ENCODE measurements around the gene LMF1. TPM values are rescaled to one million over a fixed set of nuclear protein-coding genes. Genes with fewer than 3 reads are reported as not detected.
"Not testable (repeated sequence)": the region's sequence is repeated elsewhere in the genome, so short reads cannot be mapped to it uniquely, and the experiment has no call there.

The LMF1 gene
- total RNA-seq, 2 experiments from 2014 or later: 11.4 to 29.6 TPM

DNA sequence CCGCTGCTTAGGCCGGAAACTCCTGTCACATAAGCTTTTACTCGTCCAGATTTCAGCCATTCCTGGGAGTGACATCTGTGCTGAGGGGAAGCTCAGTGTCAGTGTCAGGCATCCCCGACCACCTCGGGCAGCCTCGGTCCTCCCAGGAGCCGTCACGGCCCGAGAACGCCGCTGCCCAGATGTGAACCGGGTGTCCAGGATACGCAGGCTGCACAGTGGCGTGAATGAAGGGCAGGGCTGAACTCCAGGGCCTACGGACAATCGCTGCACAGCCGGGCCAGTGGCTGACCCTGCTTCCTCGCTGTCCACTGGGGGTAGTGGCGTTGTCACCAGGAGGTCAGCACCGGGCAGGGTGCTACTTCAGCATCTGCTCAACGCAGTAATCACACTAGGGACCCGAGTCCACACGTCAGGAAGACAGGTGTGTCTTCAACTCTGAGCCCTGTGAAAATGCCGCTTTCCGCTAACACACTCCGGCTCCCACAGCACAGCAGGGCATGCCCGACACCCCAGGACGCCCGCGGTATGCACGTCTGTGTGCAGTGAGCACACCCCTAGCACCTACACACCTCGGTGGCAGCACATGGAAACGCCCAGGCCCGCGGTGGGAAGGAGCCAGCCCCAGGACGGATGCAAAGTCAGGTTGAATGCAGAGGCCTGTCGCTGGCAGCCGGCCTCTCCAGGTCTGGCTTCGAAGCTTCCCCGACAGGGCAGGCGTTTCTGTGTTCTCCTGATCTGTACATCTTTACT is 3.1 kb downstream of the LMF1 start:
- ATAC-seq (no peak), DNase-seq (no peak)
- H3K27ac Mint-ChIP-seq: no peak overlapping the region
- peaks cover 6% of the 10 kb centered on the region for H3K27me3 Mint-ChIP-seq
- H3K4me3 Mint-ChIP-seq: no peak overlapping the region
- H3K9me3 Mint-ChIP-seq (ENCODE audit: low read depth): peaks cover 7% of the 10 kb centered on the region
- peaks cover 34% of the 10 kb centered on the region for H3K36me3 Mint-ChIP-seq
- H3K4me1 Mint-ChIP-seq: peaks cover 43% of the 10 kb centered on the region
- CTCF ChIA-PET: no interaction called here

DNA sequence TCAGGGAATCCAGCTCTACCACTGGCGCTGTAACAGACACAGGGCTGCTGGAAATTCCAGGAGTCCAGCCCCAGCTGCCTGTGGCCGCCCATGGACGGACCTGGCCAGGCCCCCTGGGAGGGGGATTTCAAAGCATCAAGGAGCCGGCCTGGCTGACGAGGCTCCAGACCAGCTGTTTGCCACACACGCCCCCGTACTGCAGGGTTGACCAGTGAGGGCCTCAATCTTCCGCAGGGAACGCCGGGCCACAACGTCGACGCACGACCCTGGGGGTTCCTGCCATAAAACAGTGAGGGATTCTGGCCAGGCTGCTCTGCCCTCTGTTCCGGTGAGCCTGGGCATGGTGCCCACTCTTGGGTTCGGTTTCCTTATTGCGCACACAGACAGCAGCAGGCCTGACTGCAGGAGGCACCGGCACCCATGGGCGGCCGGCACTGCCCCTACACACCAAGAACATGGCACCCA is 3.7 kb downstream of the LMF1 start:
- peaks cover 6% of the 10 kb centered on the region for H3K27me3 Mint-ChIP-seq
- H3K36me3 Mint-ChIP-seq: peaks cover 34% of the 10 kb centered on the region
- DNase-seq (no peak), ATAC-seq (no peak)
- H3K4me3 Mint-ChIP-seq: no peak overlapping the region
- H3K27ac Mint-ChIP-seq: no peak overlapping the region
- CTCF ChIA-PET: interaction anchor here (0.6 kb wide), 1 partner anchor 736 kb away, joined by 3 read pairs; no protein-coding TSS in a partner anchor
- H3K9me3 Mint-ChIP-seq (ENCODE audit: low read depth): peaks cover 7% of the 10 kb centered on the region
- peaks cover 47% of the 10 kb centered on the region for H3K4me1 Mint-ChIP-seq

GRCh38 chr16:966505-966904 is 4.3 kb downstream of the LMF1 start:
- Mint-ChIP-seq H3K9me3 (ENCODE audit: low read depth) (peaks cover 7% of the 10 kb centered on the region), H3K4me1 (peaks cover 45% of the 10 kb centered on the region), H3K36me3 (peaks cover 34% of the 10 kb centered on the region), H3K4me3 (no peak overlapping the region), H3K27ac (no peak overlapping the region), H3K27me3 (peaks cover 1% of the 10 kb centered on the region)
- CTCF ChIA-PET: interaction anchor here (0.6 kb wide), 1 partner anchor 737 kb away, joined by 3 read pairs; no protein-coding TSS in a partner anchor
- no peak for ATAC-seq
- DNase-seq: no peak

GRCh38 chr16:966035-966434 is 4.7 kb downstream of the LMF1 start:
- DNase-seq: no peak
- Mint-ChIP-seq H3K27me3 (no peaks in the 10 kb centered on the region), H3K4me1 (peaks cover 45% of the 10 kb centered on the region), H3K9me3 (ENCODE audit: low read depth) (peaks cover 7% of the 10 kb centered on the region), H3K36me3 (peaks cover 34% of the 10 kb centered on the region), H3K27ac (peak overlapping the region; percentile 94), H3K4me3 (no peak overlapping the region)
- CTCF ChIA-PET: no interaction called here
- no peak for ATAC-seq

GRCh38 chr16:965487-965886 is 5.3 kb downstream of the LMF1 start:
- peak overlapping the region; percentile 94 for H3K27ac Mint-ChIP-seq
- H3K4me1 Mint-ChIP-seq: peaks cover 45% of the 10 kb centered on the region
- peaks cover 34% of the 10 kb centered on the region for H3K36me3 Mint-ChIP-seq
- H3K9me3 Mint-ChIP-seq (ENCODE audit: low read depth): peaks cover 7% of the 10 kb centered on the region
- H3K4me3 Mint-ChIP-seq: no peak overlapping the region
- CTCF ChIA-PET: interaction anchor here (1.0 to 2.0 kb wide), 2 partner anchors 15 to 279 kb away, joined by 3 to 10 read pairs; partner anchors contain the start of gene SOX8
- no peak for DNase-seq
- no peaks in the 10 kb centered on the region for H3K27me3 Mint-ChIP-seq
- ATAC-seq: no peak

- CTCF ChIA-PET: interaction anchor here (0.6 to 2.0 kb wide), 5 partner anchors 15 to 278 kb away, joined by 3 to 10 read pairs (median 3); partner anchors contain the start of gene SOX8
- Mint-ChIP-seq H3K27me3 (no peaks in the 10 kb centered on the region), H3K4me1 (peaks cover 45% of the 10 kb centered on the region), H3K36me3 (peaks cover 34% of the 10 kb centered on the region), H3K9me3 (ENCODE audit: low read depth) (peaks cover 7% of the 10 kb centered on the region), H3K27ac (peak overlapping the region; percentile 94), H3K4me3 (peak overlapping the region; percentile 78)
- DNase-seq: no peak
- ATAC-seq: no peak
Observed at GRCh38 chr16:965036-965395, 5.8 kb downstream of the LMF1 start.

- ATAC-seq: peak; percentile 88
- Mint-ChIP-seq H3K36me3 (peaks cover 34% of the 10 kb centered on the region), H3K4me1 (peaks cover 42% of the 10 kb centered on the region), H3K9me3 (ENCODE audit: low read depth) (peaks cover 7% of the 10 kb centered on the region), H3K27ac (peak overlapping the region; percentile 94), H3K27me3 (no peaks in the 10 kb centered on the region), H3K4me3 (peak overlapping the region; percentile 78)
- DNase-seq: peak; percentile 89
- CTCF ChIA-PET: interaction anchor here (0.6 to 2.0 kb wide), 9 partner anchors 16 to 297 kb away, joined by 3 to 10 read pairs (median 3); partner anchors contain the start of genes CHTF18, RHOT2, RPUSD1 and SOX8
Observed at GRCh38 chr16:964356-965035, 6.3 kb downstream of the LMF1 start.

- CTCF ChIA-PET: interaction anchor here (0.7 to 2.0 kb wide), 8 partner anchors 17 to 296 kb away, joined by 3 to 10 read pairs (median 4); partner anchors contain the start of genes CHTF18, RHOT2, RPUSD1 and SOX8
- peak overlapping the region; percentile 78 for H3K4me3 Mint-ChIP-seq
- H3K27me3 Mint-ChIP-seq: no peaks in the 10 kb centered on the region
- H3K36me3 Mint-ChIP-seq: peaks cover 34% of the 10 kb centered on the region
- peak overlapping the region; percentile 94 for H3K27ac Mint-ChIP-seq
- H3K9me3 Mint-ChIP-seq (ENCODE audit: low read depth): peaks cover 7% of the 10 kb centered on the region
- ATAC-seq: peak; percentile 35
- no peak for DNase-seq
- peaks cover 39% of the 10 kb centered on the region for H3K4me1 Mint-ChIP-seq
Observed at GRCh38 chr16:963913-964312, 6.9 kb downstream of the LMF1 start.

- DNase-seq (peak; percentile 59), ATAC-seq (peak; percentile 29)
- H3K9me3 Mint-ChIP-seq (ENCODE audit: low read depth): peaks cover 7% of the 10 kb centered on the region
- H3K4me3 Mint-ChIP-seq: peak overlapping the region; percentile 78
- peaks cover 35% of the 10 kb centered on the region for H3K4me1 Mint-ChIP-seq
- H3K36me3 Mint-ChIP-seq: peaks cover 29% of the 10 kb centered on the region
- H3K27me3 Mint-ChIP-seq: no peaks in the 10 kb centered on the region
- CTCF ChIA-PET: interaction anchor here (1.1 to 2.0 kb wide), 5 partner anchors 17 to 175 kb away, joined by 3 to 10 read pairs (median 4); partner anchors contain the start of genes CHTF18, RPUSD1 and SOX8
- peak overlapping the region; percentile 94 for H3K27ac Mint-ChIP-seq
Observed at GRCh38 chr16:962901-963814, 7.6 kb downstream of the LMF1 start.

DNA sequence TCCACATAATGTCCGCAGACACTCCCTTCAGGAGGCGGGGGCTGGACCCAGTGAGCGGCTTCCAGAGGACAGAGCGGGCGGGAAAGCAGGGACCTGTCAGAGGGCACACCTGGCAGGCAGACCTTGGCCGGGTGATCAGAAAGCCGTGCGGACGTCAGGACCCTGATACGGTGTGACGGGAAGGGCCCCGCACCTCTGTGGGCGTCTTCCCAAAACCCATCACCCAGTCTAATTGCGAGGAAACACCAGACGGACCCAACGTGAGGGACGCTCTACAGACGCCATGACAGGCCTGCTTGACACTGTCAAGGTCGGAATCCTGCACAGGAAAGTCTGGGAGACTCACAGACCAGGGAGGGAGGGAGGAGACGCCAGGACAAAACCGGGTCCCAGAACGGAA is 8.4 kb downstream of the LMF1 start:
- CTCF ChIA-PET: no interaction called here
- ATAC-seq: no peak

DNA sequence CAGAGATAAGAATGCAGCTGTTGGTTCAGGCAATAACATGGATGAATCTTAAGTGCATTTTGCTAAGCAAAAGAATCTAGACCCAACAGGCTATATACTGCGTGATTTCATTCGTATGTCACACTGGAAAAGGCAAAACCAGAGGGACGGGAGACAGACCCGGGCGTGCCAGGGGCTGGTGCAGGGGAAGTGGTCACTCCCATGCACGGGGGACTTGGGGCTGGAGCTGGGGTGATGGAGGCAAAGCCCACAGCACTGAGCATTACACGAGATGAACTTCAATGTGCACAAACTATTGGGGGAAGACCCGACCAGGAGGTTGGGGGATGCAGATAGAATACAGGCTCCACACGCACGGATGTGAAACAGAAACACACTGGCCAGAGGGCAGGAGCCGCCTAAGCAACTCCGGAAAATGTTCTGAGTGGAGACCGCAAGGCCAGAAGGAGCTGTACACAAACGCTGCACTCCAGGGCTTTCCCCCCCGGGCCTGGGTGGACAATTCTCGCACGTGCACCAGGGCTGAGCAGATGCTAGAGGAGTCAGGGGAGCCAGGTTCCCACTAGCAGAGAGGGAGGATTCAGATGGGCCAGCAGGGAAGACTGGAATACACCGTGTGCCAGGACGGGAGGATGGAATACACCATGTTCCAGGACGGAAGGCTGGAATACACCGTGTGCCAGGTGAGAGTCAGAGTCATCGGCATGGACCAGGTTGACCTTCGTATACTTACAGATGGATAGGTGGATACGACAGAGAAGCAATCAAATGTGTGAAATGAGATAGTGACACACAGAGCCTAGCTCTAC is 11.3 kb downstream of the LMF1 start:
- CTCF ChIA-PET: no interaction called here
- Mint-ChIP-seq H3K27me3 (no peaks in the 10 kb centered on the region), H3K4me1 (peaks cover 20% of the 10 kb centered on the region), H3K27ac (no peak overlapping the region), H3K36me3 (peaks cover 3% of the 10 kb centered on the region), H3K4me3 (no peak overlapping the region), H3K9me3 (ENCODE audit: low read depth) (no peaks in the 10 kb centered on the region)
- DNase-seq: no peak
- no peak for ATAC-seq

More for the DNA sequence above, 8.4 kb downstream of the LMF1 start:
- H3K9me3 Mint-ChIP-seq (ENCODE audit: low read depth): peaks cover 7% of the 10 kb centered on the region
- no peak overlapping the region for H3K4me3 Mint-ChIP-seq
- no peak overlapping the region for H3K27ac Mint-ChIP-seq
- H3K36me3 Mint-ChIP-seq: peaks cover 26% of the 10 kb centered on the region
- no peak for DNase-seq
- H3K4me1 Mint-ChIP-seq: peaks cover 35% of the 10 kb centered on the region
- H3K27me3 Mint-ChIP-seq: no peaks in the 10 kb centered on the region

- DNase-seq; H3K27me3 Mint-ChIP-seq; CTCF ChIA-PET; H3K36me3 Mint-ChIP-seq; ATAC-seq; H3K27ac Mint-ChIP-seq; H3K4me3 Mint-ChIP-seq; H3K9me3 Mint-ChIP-seq (ENCODE audit: low read depth); H3K4me1 Mint-ChIP-seq: not testable (repeated sequence)
Observed at GRCh38 chr16:955766-956165, 15.0 kb downstream of the LMF1 start.

Data from activated CD8-positive, alpha-beta memory T cell treated with anti-CD3 and anti-CD28 coated beads, Interleukin-2, amount 10 ng/mL, durations not matched to agents 7 days and 5 days (primary cell).